A549 (cell line): ENCODE data around the gene AMIGO3. TPM values are rescaled to one million over a fixed set of nuclear protein-coding genes. Genes with fewer than 3 reads are reported as not detected.

Experiments
- ATAC-seq, 2 experiments: fragments of 200-7000 bp in 1 of 2; fragments of >200 bp in 1 of 2; cut with Nextera tagmentation in 1 of 2; cut with Tn5 transposase in 1 of 2; 3 replicates each; pipeline versions ENCODE4 v1.8.0 to v1.9.1; 2018 to 2020; ENCODE audit warnings: mild to moderate bottlenecking in 1 of 2, moderate library complexity in 1 of 2
- CTCF ChIA-PET: fragments of 300-600 bp; sonication (Branson Sonifier 250); formaldehyde crosslinking; extraction: SDS; loops from one replicate; lab custom pipeline; 2021; ENCODE audit warnings: antibody characterized with exemption, inconsistent platforms; lab: Yijun Ruan, JAX
- POLR2A ChIA-PET: fragments of 350-600 bp; formaldehyde crosslinking; extraction: SDS; loops from one replicate; lab custom pipeline; 2021; ENCODE audit warnings: antibody characterized with exemption, inconsistent platforms; lab: Yijun Ruan, JAX
- DNase-seq, 2 experiments: peaks; one replicate each; pipeline versions ENCODE4 v3.0.0 to v3.0.0-alpha.2; 2011 to 2016; ENCODE audit warnings: low read depth in 1 of 2, low spot score in 1 of 2
- FAIRE-seq: peaks from 2 replicates; lab custom pipeline; 2011; peaks lifted over from hg19 to GRCh38; lab: Jason Lieb, UNC
- H3K27ac ChIP-seq, 2 experiments: fragments of >200 bp; sonication (Bioruptor Twin); formaldehyde crosslinking; 3 replicates each; pipeline ENCODE4 v1.5.1; 2016 to 2017
- H3K4me1 ChIP-seq: fragments of >200 bp; sonication (Bioruptor Twin); formaldehyde crosslinking; 3 replicates; pipeline ENCODE4 v1.6.1; 2016
- H3K4me2 ChIP-seq: fragments of >200 bp; sonication (Bioruptor Twin); formaldehyde crosslinking; 3 replicates; pipeline ENCODE4 v1.6.1; 2016
- H3K4me3 ChIP-seq: fragments of >200 bp; sonication (Bioruptor Twin); formaldehyde crosslinking; 3 replicates; pipeline ENCODE4 v1.5.1; 2016
- H3K9me3 ChIP-seq: fragments of >200 bp; sonication (Bioruptor Twin); formaldehyde crosslinking; 3 replicates; pipeline ENCODE4 v1.6.1; 2016
- BCL3 ChIP-seq: fragments of >200 bp; sonication (Bioruptor Twin); formaldehyde crosslinking; IDR thresholded peaks from 3 replicates; pipeline ENCODE4 v1.6.1; 2016
- CBX8 ChIP-seq: fragments of 200-600 bp; sonication (generic); IDR thresholded peaks from 2 replicates; pipeline ENCODE4 v1.6.1; 2016
- EP300 ChIP-seq, 2 experiments: fragments of >200 bp; sonication (Bioruptor Twin); formaldehyde crosslinking; IDR thresholded peaks; 2 replicates in 1 of 2; 3 replicates in 1 of 2; pipeline ENCODE4 v1.6.1; 2016 to 2017
- ESRRA ChIP-seq: fragments of 150-350 bp; IDR thresholded peaks from 2 replicates; pipeline ENCODE4 v1.6.1; 2014; ENCODE audit warnings: mild to moderate bottlenecking, low read length, borderline replicate concordance
- HEYL ChIP-seq: fragments of 250-450 bp; sonication (Bioruptor Pico); IDR thresholded peaks from 2 replicates; pipeline ENCODE4 v1.8.0; 2021; ENCODE audit warnings: mild to moderate bottlenecking, moderate library complexity
- JUN ChIP-seq, 2 experiments: fragments of >200 bp; sonication (Bioruptor Twin); formaldehyde crosslinking; IDR thresholded peaks; 2 replicates in 1 of 2; 3 replicates in 1 of 2; pipeline ENCODE4 v1.6.1; 2016 to 2017
- JUNB ChIP-seq: fragments of >200 bp; sonication (Bioruptor Twin); formaldehyde crosslinking; IDR thresholded peaks from 2 replicates; pipeline ENCODE4 v1.6.1; 2016
- KDM5A ChIP-seq: fragments of 200-600 bp; sonication (generic); IDR thresholded peaks from 2 replicates; pipeline ENCODE4 v1.6.1; 2016; ENCODE audit warnings: antibody characterized with exemption, mild to moderate bottlenecking
- MAX ChIP-seq: IDR thresholded peaks from 2 replicates; pipeline ENCODE4 v1.6.1; 2012
- NFE2L2 ChIP-seq: fragments of 150-350 bp; conservative IDR thresholded peaks from 2 replicates; pipeline ENCODE4 v1.6.1; 2014; ENCODE audit warnings: low read length
- PHF8 ChIP-seq: fragments of 200-600 bp; sonication (generic); IDR thresholded peaks from 2 replicates; pipeline ENCODE4 v1.6.1; 2016; ENCODE audit warnings: low read depth, mild to moderate bottlenecking, antibody characterized with exemption, moderate library complexity, borderline replicate concordance
- POLR2A ChIP-seq: IDR thresholded peaks from 2 replicates; pipeline ENCODE4 v1.6.1; 2012; ENCODE audit warnings: mild to moderate bottlenecking, low read length
- RAD21 ChIP-seq, 2 experiments: fragments of >200 bp in 1 of 2; sonication (Bioruptor Twin) in 1 of 2; formaldehyde crosslinking in 1 of 2; IDR thresholded peaks in 1 of 2; conservative IDR thresholded peaks in 1 of 2; 2 replicates in 1 of 2; 3 replicates in 1 of 2; pipeline ENCODE4 v1.6.1; 2012 to 2018; ENCODE audit warnings: inconsistent platforms in 1 of 2
- SREBF2 ChIP-seq: fragments of 450-650 bp; IDR thresholded peaks from 2 replicates; pipeline ENCODE4 v1.6.1; 2014; ENCODE audit warnings: mild to moderate bottlenecking, moderate library complexity
- USF2 ChIP-seq: fragments of 450-650 bp; IDR thresholded peaks from 2 replicates; pipeline ENCODE4 v1.6.1; 2014; ENCODE audit warnings: antibody characterized with exemption
- WGBS: methylation state at CpG from one replicate; pipeline ENCODE4 v1.1.6; 2017; ENCODE audit errors: missing lambda C conversion rate; 5-methylcytosine and 5-hydroxymethylcytosine counted together
- polyA plus RNA-seq, 4 experiments: library from polyadenylated mRNA; depleted of rRNA in 3 of 4; stranded (reverse); fragments of >200 nt; fragmentation: RNase III in 1 of 4; extraction: RNeasy Plus Mini Kit Qiagen cat#74134 plus additional on column Dnase treatment in 1 of 4; gene quantifications; 2 replicates in 3 of 4; 3 replicates in 1 of 4; pipeline ENCODE4 v1.2.3, GENCODE V29; 2011 to 2017
- TF ChIP-seq, protein P1 (sequence below): fragments of 250-450 bp; sonication (Bioruptor Pico); IDR thresholded peaks from 2 replicates; pipeline ENCODE4 v1.5.0; 2021; ENCODE audit warnings: mild to moderate bottlenecking, moderate library complexity, borderline replicate concordance
- TF ChIP-seq, protein P2 (sequence below): fragments of >200 bp; sonication (Bioruptor Twin); formaldehyde crosslinking; IDR thresholded peaks from 3 replicates; pipeline ENCODE4 v1.5.1; 2016

The AMIGO3 gene
- polyA plus RNA-seq, 2 of the 4 experiments (the other 2 are of a cell fraction): 0.03 TPM; not detected in 1

DNA sequence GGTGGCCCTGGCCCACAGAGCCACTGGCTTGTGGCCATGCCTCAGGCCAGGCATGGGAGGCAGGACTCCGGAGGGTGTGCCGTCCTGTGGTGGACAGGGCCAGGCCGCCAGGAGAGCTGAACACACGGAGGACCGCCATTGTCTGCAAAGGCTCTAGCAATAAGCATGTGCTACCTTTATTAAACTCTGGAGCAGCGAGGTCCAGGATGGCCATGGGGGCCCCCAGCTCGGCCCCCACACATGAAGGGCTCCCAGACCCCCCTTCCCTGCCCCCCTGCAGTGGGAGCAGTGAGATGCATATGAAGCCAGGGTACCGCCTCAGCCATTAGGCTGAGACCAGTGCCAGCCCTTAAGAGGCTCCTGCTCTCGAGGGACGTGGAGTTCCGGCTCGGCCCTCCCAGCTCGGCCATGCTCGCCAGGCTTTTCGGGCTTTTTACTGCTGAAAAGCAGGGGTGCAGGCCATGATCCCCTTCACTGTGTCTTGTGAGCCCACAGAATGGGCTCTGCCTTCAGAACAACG, 2.7 kb downstream of the AMIGO3 start:
- no peak for FAIRE-seq
- no peak for DNase-seq
- TF ChIP-seq JUNB: no peak
- no peak for TF ChIP-seq CBX8
- TF ChIP-seq NFE2L2: no peak
- no peak for TF ChIP-seq BCL3
- TF ChIP-seq, protein P1, sequence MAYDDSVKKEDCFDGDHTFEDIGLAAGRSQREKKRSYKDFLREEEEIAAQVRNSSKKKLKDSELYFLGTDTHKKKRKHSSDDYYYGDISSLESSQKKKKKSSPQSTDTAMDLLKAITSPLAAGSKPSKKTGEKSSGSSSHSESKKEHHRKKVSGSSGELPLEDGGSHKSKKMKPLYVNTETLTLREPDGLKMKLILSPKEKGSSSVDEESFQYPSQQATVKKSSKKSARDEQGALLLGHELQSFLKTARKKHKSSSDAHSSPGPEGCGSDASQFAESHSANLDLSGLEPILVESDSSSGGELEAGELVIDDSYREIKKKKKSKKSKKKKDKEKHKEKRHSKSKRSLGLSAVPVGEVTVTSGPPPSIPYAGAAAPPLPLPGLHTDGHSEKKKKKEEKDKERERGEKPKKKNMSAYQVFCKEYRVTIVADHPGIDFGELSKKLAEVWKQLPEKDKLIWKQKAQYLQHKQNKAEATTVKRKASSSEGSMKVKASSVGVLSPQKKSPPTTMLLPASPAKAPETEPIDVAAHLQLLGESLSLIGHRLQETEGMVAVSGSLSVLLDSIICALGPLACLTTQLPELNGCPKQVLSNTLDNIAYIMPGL (CRISPR knock-in tag): no peak
- TF ChIP-seq POLR2A: no peak
- TF ChIP-seq RAD21 (conservative IDR thresholded peaks at IDR 0.05 in 1 of 2, IDR thresholded peaks at IDR 0.05 in 1 of 2): no peak
- TF ChIP-seq USF2: no peak
- no peak for TF ChIP-seq PHF8
- no peak overlapping the region for H3K4me3 ChIP-seq
- ChIA-PET CTCF (interaction anchor here (3.7 kb wide), 1 partner anchor 14 kb away, joined by 24 read pairs; no protein-coding TSS in a partner anchor), POLR2A (no interaction called here)
- no peaks in the 10 kb centered on the region for H3K9me3 ChIP-seq
- 100% methylated on average over 5 of the region's 16 CpGs for WGBS
- ATAC-seq: no peak
- no peak overlapping the region for H3K4me2 ChIP-seq
- H3K4me1 ChIP-seq: no peaks in the 10 kb centered on the region
- H3K27ac ChIP-seq: no peak overlapping the region

DNA sequence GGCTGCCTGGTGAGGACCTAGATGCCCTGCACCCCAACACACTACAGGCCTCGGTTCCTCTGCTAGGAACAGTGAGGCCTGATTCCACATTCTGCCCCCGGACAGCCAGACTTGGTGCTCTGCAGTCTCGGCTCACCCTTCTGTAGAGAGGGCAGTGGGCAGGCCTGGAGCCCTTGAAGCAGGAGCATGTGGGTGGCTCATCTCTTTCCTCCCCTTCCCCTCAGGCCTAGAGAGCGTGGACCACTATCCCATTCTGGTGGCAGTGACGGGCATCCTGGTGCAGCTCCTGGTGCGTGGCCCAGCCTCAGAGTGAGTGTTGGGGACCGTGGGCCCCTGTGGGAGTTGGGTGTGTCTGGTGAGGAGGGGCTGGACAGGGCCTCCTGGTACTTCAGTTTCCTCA, 3.3 kb downstream of the AMIGO3 start:
- no peaks in the 10 kb centered on the region for H3K4me1 ChIP-seq
- no peak overlapping the region for H3K4me3 ChIP-seq
- POLR2A ChIA-PET: no interaction called here
- TF ChIP-seq, protein P2, sequence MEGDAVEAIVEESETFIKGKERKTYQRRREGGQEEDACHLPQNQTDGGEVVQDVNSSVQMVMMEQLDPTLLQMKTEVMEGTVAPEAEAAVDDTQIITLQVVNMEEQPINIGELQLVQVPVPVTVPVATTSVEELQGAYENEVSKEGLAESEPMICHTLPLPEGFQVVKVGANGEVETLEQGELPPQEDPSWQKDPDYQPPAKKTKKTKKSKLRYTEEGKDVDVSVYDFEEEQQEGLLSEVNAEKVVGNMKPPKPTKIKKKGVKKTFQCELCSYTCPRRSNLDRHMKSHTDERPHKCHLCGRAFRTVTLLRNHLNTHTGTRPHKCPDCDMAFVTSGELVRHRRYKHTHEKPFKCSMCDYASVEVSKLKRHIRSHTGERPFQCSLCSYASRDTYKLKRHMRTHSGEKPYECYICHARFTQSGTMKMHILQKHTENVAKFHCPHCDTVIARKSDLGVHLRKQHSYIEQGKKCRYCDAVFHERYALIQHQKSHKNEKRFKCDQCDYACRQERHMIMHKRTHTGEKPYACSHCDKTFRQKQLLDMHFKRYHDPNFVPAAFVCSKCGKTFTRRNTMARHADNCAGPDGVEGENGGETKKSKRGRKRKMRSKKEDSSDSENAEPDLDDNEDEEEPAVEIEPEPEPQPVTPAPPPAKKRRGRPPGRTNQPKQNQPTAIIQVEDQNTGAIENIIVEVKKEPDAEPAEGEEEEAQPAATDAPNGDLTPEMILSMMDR: no peak
- no peak for TF ChIP-seq HEYL (CRISPR knock-in tag)
- no peak for TF ChIP-seq USF2
- TF ChIP-seq BCL3: no peak
- TF ChIP-seq ESRRA: no peak
- TF ChIP-seq EP300 (IDR thresholded peaks at IDR 0.05): no peak
- no peak for TF ChIP-seq SREBF2
- TF ChIP-seq KDM5A: no peak
- no peak for TF ChIP-seq MAX
- TF ChIP-seq, protein P1 (CRISPR knock-in tag): no peak
- TF ChIP-seq JUN (IDR thresholded peaks at IDR 0.05): no peak
- no peaks in the 10 kb centered on the region for H3K9me3 ChIP-seq
- DNase-seq (no peak), FAIRE-seq (no peak), ATAC-seq (no peak)
- WGBS: no CpG with 5 or more reads among the region's 7 CpGs
- CTCF ChIA-PET: interaction anchor here (3.7 kb wide), 1 partner anchor 14 kb away, joined by 24 read pairs; no protein-coding TSS in a partner anchor
- no peak overlapping the region for H3K4me2 ChIP-seq
- no peak overlapping the region for H3K27ac ChIP-seq
